HepG2 (cell line): ENCODE measurements around the gene CCNL1. TPM values are rescaled to one million over a fixed set of nuclear protein-coding genes. Genes with fewer than 3 reads are reported as not detected.

Experiments
- CCAR2 ChIP-seq: fragments of 200-400 bp; formaldehyde crosslinking; optimal IDR thresholded peaks from 2 replicates; pipeline ENCODE3; 2018; ENCODE audit warnings: low read depth, mild to moderate bottlenecking, low read length, moderate library complexity
- E2F5 ChIP-seq: sonication (generic); formaldehyde crosslinking; conservative IDR thresholded peaks from 2 replicates; pipeline ENCODE4 v1.4.0; 2020; ENCODE audit warnings: missing genetic modification reagents
- ELF4 ChIP-seq: sonication (generic); formaldehyde crosslinking; IDR thresholded peaks from 2 replicates; pipeline ENCODE4 v1.5.0; 2020; ENCODE audit warnings: missing genetic modification reagents, mild to moderate bottlenecking, moderate library complexity, borderline replicate concordance
- ETV6 ChIP-seq: sonication (generic); formaldehyde crosslinking; conservative IDR thresholded peaks from 2 replicates; pipeline ENCODE4 v1.4.0; 2020; ENCODE audit warnings: missing genetic modification reagents
- HOXA9 ChIP-seq: sonication (generic); formaldehyde crosslinking; IDR thresholded peaks from 2 replicates; pipeline ENCODE4 v1.8.1; 2022; ENCODE audit warnings: missing genetic modification reagents, mild to moderate bottlenecking, moderate library complexity, borderline replicate concordance
- MXD4 ChIP-seq: IDR thresholded peaks from 2 replicates; pipeline ENCODE4 v1.6.1; 2016; ENCODE audit warnings: mild to moderate bottlenecking, missing biosample characterization, missing genetic modification reagents
- PATZ1 ChIP-seq: sonication (generic); formaldehyde crosslinking; IDR thresholded peaks from 2 replicates; pipeline ENCODE4 v1.4.0; 2020; ENCODE audit warnings: missing genetic modification reagents
- PITX1 ChIP-seq: sonication (generic); formaldehyde crosslinking; IDR thresholded peaks from 2 replicates; pipeline ENCODE4 v1.5.1; 2020; ENCODE audit warnings: mild to moderate bottlenecking, missing genetic modification reagents
- PLSCR1 ChIP-seq: sonication (generic); formaldehyde crosslinking; IDR thresholded peaks from 2 replicates; pipeline ENCODE4 v1.5.0; 2020; ENCODE audit warnings: missing genetic modification reagents, mild to moderate bottlenecking, borderline replicate concordance
- POGK ChIP-seq: sonication (generic); formaldehyde crosslinking; conservative IDR thresholded peaks from 2 replicates; pipeline ENCODE4 v1.8.0; 2022; ENCODE audit warnings: mild to moderate bottlenecking, moderate library complexity, missing genetic modification reagents
- SRSF9 ChIP-seq: fragments of 200-400 bp; formaldehyde crosslinking; IDR thresholded peaks from 2 replicates; pipeline ENCODE4 v1.6.1; 2018; ENCODE audit warnings: borderline replicate concordance, mild to moderate bottlenecking, low read depth, low read length; ENCODE audit not compliant: insufficient read depth, poor library complexity, severe bottlenecking
- THRA ChIP-seq: sonication (generic); formaldehyde crosslinking; IDR thresholded peaks from 2 replicates; pipeline ENCODE4 v1.4.0; 2020; ENCODE audit warnings: missing genetic modification reagents, borderline replicate concordance
- TMF1 ChIP-seq: sonication (generic); formaldehyde crosslinking; IDR thresholded peaks from 2 replicates; pipeline ENCODE4 v1.8.1; 2022; ENCODE audit warnings: low read depth, missing genetic modification reagents
- ZBTB25 ChIP-seq: IDR thresholded peaks from 2 replicates; pipeline ENCODE4 v1.6.1; 2018; ENCODE audit warnings: missing genetic modification reagents
- ZFP1 ChIP-seq: IDR thresholded peaks from 2 replicates; pipeline ENCODE4 v1.6.1; 2016
- ZNF24 ChIP-seq: fragments of 450-650 bp; IDR thresholded peaks from 2 replicates; pipeline ENCODE4 v1.6.1; 2017; ENCODE audit warnings: antibody characterized with exemption, mild to moderate bottlenecking
- ZNF251 ChIP-seq: sonication (generic); formaldehyde crosslinking; IDR thresholded peaks from 2 replicates; pipeline ENCODE4 v1.9.0; 2021; ENCODE audit warnings: mild to moderate bottlenecking, missing genetic modification reagents
- ZNF335 ChIP-seq: sonication (generic); formaldehyde crosslinking; IDR thresholded peaks from 2 replicates; pipeline ENCODE4 v1.4.0; 2020; ENCODE audit warnings: missing genetic modification reagents
- ZNF441 ChIP-seq: sonication (generic); formaldehyde crosslinking; IDR thresholded peaks from 2 replicates; pipeline ENCODE4 v1.7.0; 2021; ENCODE audit warnings: missing genetic modification reagents, borderline replicate concordance
- ZNF776 ChIP-seq: sonication (generic); formaldehyde crosslinking; IDR thresholded peaks from 2 replicates; pipeline ENCODE4 v1.4.0; 2020; ENCODE audit warnings: mild to moderate bottlenecking, missing genetic modification reagents
- ZNF777 ChIP-seq: sonication (generic); formaldehyde crosslinking; IDR thresholded peaks from 2 replicates; pipeline ENCODE4 v1.4.0; 2020; ENCODE audit warnings: missing genetic modification reagents
- ZZZ3 ChIP-seq: sonication (generic); formaldehyde crosslinking; IDR thresholded peaks from 2 replicates; pipeline ENCODE4 v1.4.0; 2020; ENCODE audit warnings: missing genetic modification reagents, mild to moderate bottlenecking, borderline replicate concordance
- polyA plus RNA-seq, 8 experiments: library from polyadenylated mRNA; depleted of rRNA in 3 of 8; stranded (reverse) in 7 of 8; unstranded in 1 of 8; fragments of >200 nt; fragmentation: Illumina TruSeq in 4 of 8; extraction: Trizol in 4 of 8; gene quantifications; 2 replicates each; pipeline versions ENCODE4 v1.2.1 to v1.2.3, GENCODE V29; 2011 to 2016; ENCODE audit warnings: low read depth in 4 of 8, missing spikeins in 1 of 8, mixed read lengths in 1 of 8; ENCODE audit not compliant: insufficient read depth in 1 of 8
- total RNA-seq, 5 experiments: library from RNA; depleted of rRNA; stranded (reverse); fragments of >200 nt; fragmentation: Illumina TruSeq; extraction: Trizol; gene quantifications; 2 replicates each; pipeline ENCODE4 v1.2.3, GENCODE V29; 2016; ENCODE audit warnings: low read depth in 1 of 5

The CCNL1 gene
- total and polyA plus RNA-seq, 2 of the 13 experiments (the other 11 are each of a cell fraction or from before 2014, with no cell fraction given): 151 to 303 TPM

GRCh38 chr3:157136647-157137387 lies 23.1 kb downstream of the CCNL1 start (continued):
- TF ChIP-seq POGK (CRISPR knock-in tag) (peak; percentile 11; the same call in 1 of the 2 replicates), E2F5 (CRISPR knock-in tag) (no peak), PATZ1 (peak; percentile 40), ZNF251 (CRISPR knock-in tag) (no peak), ZBTB25 (no peak), ZNF776 (no peak), ZNF335 (0 out of 2 replicates have a peak, but pooled peaks have one; percentile 41), ZZZ3 (no peak), ZNF441 (CRISPR knock-in tag) (peak; percentile 34; the same call in 1 of the 2 replicates), PLSCR1 (CRISPR knock-in tag) (no peak), ZNF777 (CRISPR knock-in tag) (0 out of 2 replicates have a peak, but pooled peaks have one; percentile 38), ZFP1 (CRISPR knock-in tag) (no peak), HOXA9 (CRISPR knock-in tag) (no peak), ELF4 (no peak), ETV6 (no peak; the same call in 1 of the 2 replicates), PITX1 (CRISPR knock-in tag) (peak; percentile 79), ZNF24 (no peak), MXD4 (no peak), THRA (CRISPR knock-in tag) (no peak), TMF1 (CRISPR knock-in tag) (no peak), CCAR2 (no peak), SRSF9 (no peak)
